OCI-LY3 (cell line): ENCODE results near the gene CLPTM1L.

Experiments used
- EZH2phosphoT487 ChIP-seq: fragments of 200-600 bp; shearing (Covaris generic); IDR thresholded peaks from 2 replicates; pipeline ENCODE4 v1.6.1; 2018; ENCODE audit warnings: antibody characterized with exemption, mixed run types, low read depth
- TF ChIP-seq, protein P1 (sequence below): fragments of 200-600, 300-600 bp; sonication (generic); IDR thresholded peaks from 2 replicates; pipeline ENCODE4 v1.5.1; 2014; ENCODE audit warnings: antibody characterized with exemption, low read length, low read depth

DNA sequence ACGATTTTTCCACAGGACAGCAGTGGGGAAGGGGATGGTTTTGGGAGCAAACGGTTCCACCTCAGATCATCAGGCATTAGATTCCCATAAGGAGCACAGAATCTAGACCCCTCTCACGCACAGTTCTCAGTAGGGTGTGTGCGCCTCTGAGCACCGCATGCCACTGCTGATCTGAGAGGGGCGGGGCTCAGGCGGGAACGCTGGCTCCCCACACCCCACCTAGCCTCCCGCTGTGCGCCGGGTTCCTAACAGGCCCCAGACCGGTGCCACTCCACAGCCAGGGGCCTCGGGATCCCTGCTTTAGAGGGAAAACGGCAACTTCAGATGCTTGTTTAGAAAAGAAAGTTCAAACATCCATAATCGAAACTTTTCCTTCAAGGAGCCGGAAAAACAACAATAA is 70.4 kb downstream of the CLPTM1L start:
- no peak for TF ChIP-seq EZH2phosphoT487
- TF ChIP-seq, protein P1, sequence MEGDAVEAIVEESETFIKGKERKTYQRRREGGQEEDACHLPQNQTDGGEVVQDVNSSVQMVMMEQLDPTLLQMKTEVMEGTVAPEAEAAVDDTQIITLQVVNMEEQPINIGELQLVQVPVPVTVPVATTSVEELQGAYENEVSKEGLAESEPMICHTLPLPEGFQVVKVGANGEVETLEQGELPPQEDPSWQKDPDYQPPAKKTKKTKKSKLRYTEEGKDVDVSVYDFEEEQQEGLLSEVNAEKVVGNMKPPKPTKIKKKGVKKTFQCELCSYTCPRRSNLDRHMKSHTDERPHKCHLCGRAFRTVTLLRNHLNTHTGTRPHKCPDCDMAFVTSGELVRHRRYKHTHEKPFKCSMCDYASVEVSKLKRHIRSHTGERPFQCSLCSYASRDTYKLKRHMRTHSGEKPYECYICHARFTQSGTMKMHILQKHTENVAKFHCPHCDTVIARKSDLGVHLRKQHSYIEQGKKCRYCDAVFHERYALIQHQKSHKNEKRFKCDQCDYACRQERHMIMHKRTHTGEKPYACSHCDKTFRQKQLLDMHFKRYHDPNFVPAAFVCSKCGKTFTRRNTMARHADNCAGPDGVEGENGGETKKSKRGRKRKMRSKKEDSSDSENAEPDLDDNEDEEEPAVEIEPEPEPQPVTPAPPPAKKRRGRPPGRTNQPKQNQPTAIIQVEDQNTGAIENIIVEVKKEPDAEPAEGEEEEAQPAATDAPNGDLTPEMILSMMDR = no peak
